Activated CD4-positive, alpha-beta T cell treated with anti-CD3 and anti-CD28 coated beads, Interleukin-10, Interleukin-2, amounts not matched to agents 100 ng/mL and 50 ng/mL, durations not matched to agents 16 hours and 8 hours (primary cell): Measurements from ENCODE around the gene TSHZ3.

Experiments used
- DNase-seq: peaks from one replicate; pipeline ENCODE4 v3.0.0-alpha.2; 2020

The TSHZ3 gene

GRCh38 chr19:31261603-31262212 lies 87.5 kb downstream of the TSHZ3 start:
- no peak for DNase-seq

- no peak for DNase-seq
Observed at GRCh38 chr19:31261019-31261602, 88.1 kb downstream of the TSHZ3 start.

GRCh38 chr19:31260171-31260933 lies 88.9 kb downstream of the TSHZ3 start:
- DNase-seq, result no peak

- DNase-seq, result no peak
Observed at GRCh38 chr19:31258211-31259052, 90.8 kb downstream of the TSHZ3 start.

GRCh38 chr19:31257426-31258130 lies 91.7 kb downstream of the TSHZ3 start:
- DNase-seq, result no peak

GRCh38 chr19:31257025-31257424 lies 92.2 kb downstream of the TSHZ3 start:
- DNase-seq, result no peak

GRCh38 chr19:31256593-31256960 lies 92.7 kb downstream of the TSHZ3 start:
- no peak for DNase-seq

- no peak for DNase-seq
Observed at GRCh38 chr19:31255831-31256592, 93.2 kb downstream of the TSHZ3 start.

GRCh38 chr19:31255174-31255799 lies 93.9 kb downstream of the TSHZ3 start:
- DNase-seq, result no peak

- DNase-seq, result no peak
Observed at GRCh38 chr19:31254611-31255010, 94.6 kb downstream of the TSHZ3 start.

- no peak for DNase-seq
Observed at GRCh38 chr19:31254180-31254551, 95.1 kb downstream of the TSHZ3 start.

- no peak for DNase-seq
Observed at GRCh38 chr19:31253526-31254179, 95.6 kb downstream of the TSHZ3 start.

- no peak for DNase-seq
Observed at GRCh38 chr19:31252441-31252840, 96.8 kb downstream of the TSHZ3 start.

GRCh38 chr19:31249217-31249616 lies 100.0 kb downstream of the TSHZ3 start:
- no peak for DNase-seq

- no peak for DNase-seq
Observed at GRCh38 chr19:31235806-31236205, 113.4 kb downstream of the TSHZ3 start.

GRCh38 chr19:31233295-31233800 lies 115.9 kb downstream of the TSHZ3 start:
- DNase-seq, result no peak

- no peak for DNase-seq
Observed at GRCh38 chr19:31232871-31233270, 116.4 kb downstream of the TSHZ3 start.

- DNase-seq, result no peak
Observed at GRCh38 chr19:31232180-31232579, 117.1 kb downstream of the TSHZ3 start.

GRCh38 chr19:31231237-31231636 lies 118.0 kb downstream of the TSHZ3 start:
- no peak for DNase-seq

GRCh38 chr19:31226151-31226935 lies 122.9 kb downstream of the TSHZ3 start:
- no peak for DNase-seq
